HG03558 (cell line): ENCODE data around the gene DES.
A peak's percentile ranks its signal among the peaks of the same experiment; 100 is the strongest.
"Not testable (repeated sequence)": the region's sequence is repeated elsewhere in the genome, so short reads cannot be mapped to it uniquely, and the experiment has no call there.

Source experiments
- ATAC-seq: cut with Tn5 transposase; IDR thresholded peaks from one replicate; pipeline ENCODE4 v1.9.1; 2021; ENCODE audit warnings: moderate number of reproducible peaks; ENCODE audit not compliant: unreplicated experiment; ENCODE audit errors: extremely low read depth

Gene DES

GRCh38 chr2:219418155-219419011 lies at the start of gene DES:
Gene DES, plus strand, starts transcription at chr2:219418377. Its CDS starts 86 bp downstream, at chr2:219418463.
- no peak for ATAC-seq

DNA sequence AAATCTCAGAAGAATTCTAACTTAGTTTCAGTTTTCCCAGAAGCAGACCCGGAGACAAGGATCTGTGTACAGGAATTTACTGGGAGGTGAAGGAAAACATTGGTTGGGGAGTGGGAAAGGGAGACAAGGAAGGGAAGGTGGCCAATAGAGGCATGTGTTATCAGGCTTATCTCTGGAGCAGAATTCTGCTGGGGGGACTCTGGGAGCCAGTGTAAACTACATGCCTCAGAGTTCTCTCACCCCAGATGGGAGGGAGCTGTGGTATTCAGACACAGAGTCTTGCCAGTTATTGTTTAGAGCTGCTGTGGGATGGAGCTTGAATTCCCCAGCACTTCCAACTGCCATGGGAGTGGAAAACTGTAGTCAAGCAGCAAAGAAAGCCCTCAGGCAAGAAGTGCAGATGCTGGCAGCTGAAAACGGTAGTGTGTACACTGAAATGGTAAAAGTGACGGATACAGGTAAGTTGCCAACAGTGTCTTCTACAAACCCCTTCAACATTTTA lies 49.4 kb upstream of the DES start:
- ATAC-seq, result no peak

DNA sequence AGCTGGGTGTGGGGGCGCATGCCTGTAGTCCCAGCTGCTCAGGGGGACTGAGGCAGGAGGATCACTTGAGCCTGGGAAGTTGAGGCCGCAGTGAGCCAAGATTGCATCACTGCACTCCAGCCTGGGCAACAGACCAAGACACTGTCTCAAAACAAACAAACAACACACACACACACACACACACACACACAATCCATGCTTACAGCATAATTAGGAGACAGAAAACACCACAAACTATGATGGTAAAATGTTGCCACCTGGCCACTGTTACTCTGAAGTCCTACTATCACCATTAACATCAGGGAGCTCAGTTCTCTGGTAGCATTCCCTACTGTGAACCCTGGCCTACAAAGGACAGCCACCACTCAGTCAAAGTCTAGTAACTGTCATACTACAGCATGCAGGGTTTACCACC lies 48.7 kb upstream of the DES start:
- no peak for ATAC-seq

GRCh38 chr2:219378163-219378851 lies 39.9 kb upstream of the DES start:
- no peak for ATAC-seq

DNA sequence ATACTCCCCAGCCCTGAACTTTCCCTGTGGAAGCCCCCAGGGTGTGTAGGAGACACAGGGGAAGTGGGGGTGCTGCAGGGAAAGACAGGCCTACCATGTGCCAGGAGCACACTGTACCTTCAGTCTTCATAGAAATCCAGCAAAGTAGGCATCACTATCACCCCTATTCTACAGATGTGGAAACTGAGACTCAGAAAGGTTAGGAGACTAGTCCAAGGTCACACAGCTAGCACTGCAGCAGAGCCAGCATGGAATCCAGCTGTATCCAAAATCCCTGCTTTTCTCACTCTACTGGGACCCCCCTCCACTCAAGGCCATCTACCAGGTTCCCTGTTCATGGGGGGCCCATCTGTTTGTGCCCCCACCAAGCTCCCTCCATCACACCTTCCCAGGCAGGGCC lies 37.3 kb upstream of the DES start:
- no peak for ATAC-seq

DNA sequence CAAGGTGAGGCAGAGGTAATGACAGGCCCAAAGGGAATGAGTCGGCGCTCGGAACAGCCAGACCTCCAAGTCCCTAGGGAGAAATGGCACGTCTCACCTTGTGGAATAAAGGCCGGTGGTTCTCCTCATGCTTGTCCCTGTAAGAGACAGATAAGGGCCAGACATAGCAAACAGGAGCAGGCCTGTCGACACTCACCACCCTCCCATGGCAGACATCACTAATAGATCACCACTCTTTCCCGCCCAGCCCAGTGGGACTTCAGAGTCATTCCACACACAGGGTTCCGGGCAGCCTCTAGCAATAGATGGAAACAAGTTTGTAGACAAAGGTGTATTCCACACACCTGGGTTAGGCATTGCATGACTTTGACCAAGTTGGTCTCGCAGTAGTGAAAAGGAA lies 36.7 kb upstream of the DES start:
- no peak for ATAC-seq

DNA sequence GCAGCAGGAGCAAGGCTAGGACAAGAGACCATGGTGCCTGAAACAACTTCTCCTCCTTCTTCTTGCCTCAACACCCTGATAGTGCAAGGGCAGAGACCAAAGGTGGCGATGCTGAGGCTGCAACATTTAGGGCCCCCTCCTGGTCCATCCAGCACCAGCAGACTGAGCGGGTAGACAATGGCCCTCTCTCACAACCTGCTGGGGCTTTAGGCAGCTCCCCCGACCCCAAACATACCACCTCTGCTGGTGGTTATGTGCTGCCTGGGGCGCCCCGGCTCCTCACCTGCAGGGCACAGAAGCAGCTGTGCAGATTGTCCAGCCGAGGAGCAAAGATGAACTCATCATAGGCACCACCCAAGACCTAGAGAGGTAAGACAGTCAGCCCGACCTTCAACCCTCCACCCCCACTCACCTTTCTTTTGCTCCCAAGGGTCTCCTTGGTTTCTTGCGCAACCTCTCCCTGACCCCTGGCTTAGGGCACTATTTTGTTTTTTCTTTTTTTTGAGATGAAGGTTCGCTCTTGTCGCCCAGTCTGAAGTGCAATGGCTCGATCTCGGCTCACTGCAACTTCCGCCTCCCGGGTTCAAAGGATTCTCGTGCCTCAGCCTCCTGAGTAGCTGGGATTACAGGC lies 34.0 kb upstream of the DES start:
- no peak for ATAC-seq

- ATAC-seq, result no peak
Measured at GRCh38 chr2:219384859-219385258, 33.3 kb upstream of the DES start.

- ATAC-seq, result no peak
Measured at GRCh38 chr2:219385958-219386520, 32.1 kb upstream of the DES start.

DNA sequence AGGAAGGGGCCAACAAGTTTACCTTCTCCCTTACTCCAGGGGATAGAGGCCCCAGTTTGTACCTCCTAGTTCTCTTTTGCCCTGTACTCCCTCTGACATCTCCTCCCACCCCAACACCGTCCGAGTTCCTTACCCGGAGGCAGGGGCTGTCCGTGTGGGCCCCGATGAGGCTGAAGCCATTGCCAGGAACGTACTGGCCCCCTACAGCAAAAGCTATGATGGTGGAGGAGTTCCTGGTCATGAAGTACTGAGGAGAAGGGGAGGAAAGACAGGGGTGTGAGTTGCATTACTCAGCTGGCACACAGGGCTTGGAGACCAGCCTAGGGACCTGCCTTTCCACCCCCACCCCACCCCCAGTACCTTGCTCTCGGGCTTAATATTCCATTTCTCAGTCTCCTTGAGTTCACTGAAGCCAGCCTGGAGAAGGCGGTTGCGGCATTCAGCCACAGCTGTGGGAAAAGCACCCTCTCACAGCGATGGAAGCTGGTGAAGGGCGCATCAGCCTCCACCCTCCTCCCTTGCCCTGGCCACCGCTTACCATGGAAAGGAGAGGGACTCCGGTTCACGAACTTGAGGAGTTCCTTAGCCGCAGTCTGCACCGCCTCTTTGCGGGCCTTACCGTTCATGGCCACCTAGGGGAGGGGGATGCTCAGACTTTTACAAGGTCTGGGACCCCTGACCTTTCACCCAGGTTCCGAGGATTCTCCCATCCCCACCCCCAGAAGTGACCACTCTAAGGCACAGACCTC lies 31.5 kb upstream of the DES start:
- ATAC-seq, result no peak

GRCh38 chr2:219387306-219388120 lies 30.7 kb upstream of the DES start, which contains the start of gene DNPEP:
Gene DNPEP, minus strand, starts transcription at chr2:219387912. Its CDS starts 118 bp downstream, at chr2:219387794.
- peak; percentile 31 for ATAC-seq

DNA sequence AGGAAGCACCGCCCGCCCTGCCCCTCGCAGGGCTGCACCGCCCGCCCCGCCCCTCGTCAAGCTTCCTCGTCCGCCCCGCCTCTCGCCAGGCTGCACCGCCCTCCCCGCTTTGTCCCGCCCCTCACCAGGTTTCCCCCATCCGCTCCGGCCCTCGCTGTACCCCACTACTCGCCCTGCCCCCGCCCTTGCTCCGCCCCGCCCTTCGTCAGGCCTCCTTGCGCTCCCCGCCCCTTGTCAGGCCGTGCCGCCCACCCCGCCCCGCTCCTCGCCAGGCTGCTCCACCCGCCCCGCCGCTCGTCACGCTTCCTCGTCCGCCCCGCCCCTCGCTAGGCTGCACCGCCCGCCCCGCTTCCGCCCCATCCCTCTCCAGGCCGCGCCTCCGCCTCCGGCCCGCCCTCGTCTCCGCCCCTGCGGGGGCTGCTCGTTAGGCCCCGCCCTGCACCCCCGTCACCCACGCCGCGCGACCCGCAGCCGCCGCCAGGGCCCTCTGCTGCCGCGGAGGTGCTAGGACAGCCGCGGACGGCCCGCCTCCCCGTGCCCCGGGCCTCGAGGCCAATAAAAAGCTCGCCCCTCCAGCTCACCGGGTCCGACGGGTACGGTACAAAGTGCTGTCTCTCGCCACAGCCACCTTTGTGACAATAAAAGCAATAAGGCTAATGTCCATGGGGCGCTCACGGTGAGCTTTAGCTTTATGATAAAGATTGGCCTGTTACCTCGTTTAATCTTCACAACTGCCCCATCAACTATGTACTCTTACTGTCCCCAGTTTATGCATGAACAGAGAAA lies 29.9 kb upstream of the DES start:
- ATAC-seq, result peak; percentile 73

DNA sequence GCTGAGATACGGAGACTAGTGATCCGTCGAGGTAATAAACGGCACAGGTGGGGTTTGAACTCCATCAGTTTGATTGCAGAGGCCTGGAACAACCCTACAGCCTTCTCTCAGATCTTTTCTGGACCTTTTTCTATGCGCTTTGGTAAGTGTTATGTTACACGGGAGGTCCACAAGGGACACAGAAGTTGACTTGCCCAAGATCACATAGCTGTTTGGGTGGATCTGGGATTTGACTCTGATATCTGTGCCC lies 29.3 kb upstream of the DES start:
- no peak for ATAC-seq

DNA sequence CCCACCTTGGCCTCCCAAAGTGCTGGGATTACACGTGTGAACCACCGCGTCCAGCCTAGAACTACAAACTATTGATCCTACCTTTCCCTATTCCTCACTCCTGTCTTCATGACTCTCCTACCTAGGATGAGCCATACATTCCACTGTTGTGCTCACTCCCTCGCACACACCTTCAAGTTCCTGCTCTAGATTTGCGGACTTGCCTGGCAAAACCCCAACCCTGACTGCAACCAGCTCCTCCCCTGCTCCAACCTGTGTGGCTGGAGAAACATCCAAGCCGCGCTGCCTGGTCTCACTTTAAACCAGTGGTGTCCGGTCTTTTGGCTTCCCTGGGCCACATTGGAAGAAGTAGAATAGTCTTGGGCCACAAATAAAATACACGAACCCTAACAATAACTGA lies 25.4 kb upstream of the DES start:
- no peak for ATAC-seq

GRCh38 chr2:219395056-219395455 lies 23.1 kb upstream of the DES start:
- not testable (repeated sequence) for ATAC-seq

DNA sequence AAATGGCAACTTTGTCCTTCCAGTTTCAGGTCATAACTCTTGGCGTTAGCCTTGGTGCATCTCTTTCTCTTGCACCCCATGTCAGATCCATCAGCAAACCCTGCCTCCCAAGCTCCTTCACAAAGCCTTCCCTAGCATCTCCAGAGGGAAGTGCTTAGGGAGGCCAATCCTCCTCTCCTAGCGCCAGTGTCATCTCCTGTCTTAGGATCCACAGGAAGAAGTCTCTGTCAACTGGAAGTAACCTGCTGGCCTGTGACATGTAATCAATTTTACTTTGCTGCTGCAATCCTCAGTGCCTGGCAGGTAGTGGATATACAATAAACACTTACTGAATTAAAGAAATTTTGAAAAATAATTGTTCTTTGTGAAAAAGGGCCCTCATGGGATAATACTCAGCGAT lies 22.6 kb upstream of the DES start:
- ATAC-seq, result no peak

DNA sequence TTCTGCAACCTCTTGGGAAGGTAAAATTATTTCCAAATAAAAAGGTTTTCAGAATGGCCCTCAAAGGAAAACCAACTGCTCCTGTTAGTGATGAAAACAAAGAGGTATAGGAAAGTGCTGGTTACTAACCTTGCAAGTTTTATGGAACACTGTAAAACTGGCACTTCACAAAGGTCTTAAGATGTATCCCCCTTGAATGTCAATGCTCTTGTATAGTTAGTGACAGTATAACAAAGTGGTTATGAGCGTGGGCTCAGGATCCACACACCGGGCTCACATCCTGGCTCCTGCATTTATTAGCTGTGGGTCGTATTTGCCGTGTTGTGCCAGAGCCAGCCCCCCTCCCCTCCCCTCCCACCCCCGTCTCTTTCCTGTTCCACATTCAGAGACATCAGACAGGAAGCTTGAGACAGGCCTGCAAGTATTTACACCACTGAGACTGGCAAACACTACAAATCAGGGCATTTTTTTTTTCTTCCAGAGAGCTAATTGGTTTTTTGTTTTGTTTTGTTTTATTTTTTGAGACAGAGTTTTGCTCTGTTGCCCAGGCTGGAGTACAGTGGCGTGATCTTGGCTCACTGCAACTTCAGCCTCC lies 21.2 kb upstream of the DES start:
- no peak for ATAC-seq

- no peak for ATAC-seq
Measured at GRCh38 chr2:219398721-219399363, 19.3 kb upstream of the DES start.
